Measurements from ENCODE around the gene DDX28.
A peak's percentile ranks its signal among the peaks of the same experiment; 100 is the strongest.

DDX28 gene

GRCh38 chr16:68070249-68070730 lies 47.3 kb upstream of the DDX28 start:
- no peak for TF ChIP-seq CTCF (IDR thresholded peaks at IDR 0.05)
- Histone ChIP-seq H3K9me3 (ENCODE audit: control insufficient read depth, low read length) (no peaks in the 10 kb centered on the region), H3K4me1 (peaks cover 65% of the 10 kb centered on the region), H3K79me2 (no peaks in the 10 kb centered on the region), H3K27ac (peak overlapping the region; percentile 66), H3K4me3 (ENCODE audit: low read depth, low read length) (no peak overlapping the region), H2AFZ (no peak overlapping the region), H3K27me3 (ENCODE audit: control insufficient read depth, insufficient read depth, low read length) (no peaks in the 10 kb centered on the region), H3K36me3 (ENCODE audit: control insufficient read depth, insufficient read depth, low read length) (no peaks in the 10 kb centered on the region), H3K9ac (no peak overlapping the region), H3K4me2 (ENCODE audit: low read length) (no peak overlapping the region)

GRCh38 chr16:68069511-68070248 lies 46.6 kb upstream of the DDX28 start:
- Histone ChIP-seq H3K27ac (peak overlapping the region; percentile 66), H3K9me3 (ENCODE audit: control insufficient read depth, low read length) (no peaks in the 10 kb centered on the region), H3K79me2 (no peaks in the 10 kb centered on the region), H3K4me2 (ENCODE audit: low read length) (peak overlapping the region; percentile 44), H3K9ac (no peak overlapping the region), H3K4me1 (peaks cover 62% of the 10 kb centered on the region), H3K4me3 (ENCODE audit: low read depth, low read length) (peak overlapping the region; percentile 3), H2AFZ (peak overlapping the region; percentile 14), H3K36me3 (ENCODE audit: control insufficient read depth, insufficient read depth, low read length) (no peaks in the 10 kb centered on the region), H3K27me3 (ENCODE audit: control insufficient read depth, insufficient read depth, low read length) (no peaks in the 10 kb centered on the region)
- TF ChIP-seq CTCF (IDR thresholded peaks at IDR 0.05): peak; percentile 9

- H3K9ac ChIP-seq: no peak overlapping the region
- no peak overlapping the region for H2AFZ ChIP-seq
- no peaks in the 10 kb centered on the region for H3K79me2 ChIP-seq
- no peaks in the 10 kb centered on the region for H3K27me3 ChIP-seq (ENCODE audit: control insufficient read depth, insufficient read depth, low read length)
- H3K4me2 ChIP-seq (ENCODE audit: low read length): no peak overlapping the region
- peaks cover 69% of the 10 kb centered on the region for H3K4me1 ChIP-seq
- H3K9me3 ChIP-seq (ENCODE audit: control insufficient read depth, low read length): no peaks in the 10 kb centered on the region
- H3K4me3 ChIP-seq (ENCODE audit: low read depth, low read length): no peak overlapping the region
- peak overlapping the region; percentile 66 for H3K27ac ChIP-seq
- H3K36me3 ChIP-seq (ENCODE audit: control insufficient read depth, insufficient read depth, low read length): no peaks in the 10 kb centered on the region
- no peak for TF ChIP-seq CTCF (IDR thresholded peaks at IDR 0.05)
Measured at GRCh38 chr16:68068926-68069325, 45.9 kb upstream of the DDX28 start.

GRCh38 chr16:68066763-68067162 lies 43.7 kb upstream of the DDX28 start:
- no peak for TF ChIP-seq CTCF (IDR thresholded peaks at IDR 0.05)
- H2AFZ ChIP-seq: no peak overlapping the region

More at GRCh38 chr16:68066763-68067162, 43.7 kb upstream of the DDX28 start:
- no peak overlapping the region for H3K4me3 ChIP-seq (ENCODE audit: low read depth, low read length)
- no peak overlapping the region for H3K4me2 ChIP-seq (ENCODE audit: low read length)
- peak overlapping the region; percentile 41 for H3K27ac ChIP-seq
- H3K27me3 ChIP-seq (ENCODE audit: control insufficient read depth, insufficient read depth, low read length): no peaks in the 10 kb centered on the region
- no peak overlapping the region for H3K9ac ChIP-seq
- H3K9me3 ChIP-seq (ENCODE audit: control insufficient read depth, low read length): no peaks in the 10 kb centered on the region
- H3K4me1 ChIP-seq: peaks cover 61% of the 10 kb centered on the region
- H3K79me2 ChIP-seq: no peaks in the 10 kb centered on the region
- no peaks in the 10 kb centered on the region for H3K36me3 ChIP-seq (ENCODE audit: control insufficient read depth, insufficient read depth, low read length)
